GM10266 (cell line): ENCODE results near the gene EFNA1.

Experiments used
- DNase-seq: peaks from one replicate; pipeline ENCODE4 v3.0.0; 2012; ENCODE audit errors: extremely low spot score
- CTCF ChIP-seq: IDR thresholded peaks from 2 replicates; pipeline ENCODE4 v1.5.1; 2012; ENCODE audit warnings: mild to moderate bottlenecking, low read depth; ENCODE audit not compliant: control insufficient read depth, insufficient read depth; ENCODE audit errors: missing control alignments

Gene EFNA1

DNA sequence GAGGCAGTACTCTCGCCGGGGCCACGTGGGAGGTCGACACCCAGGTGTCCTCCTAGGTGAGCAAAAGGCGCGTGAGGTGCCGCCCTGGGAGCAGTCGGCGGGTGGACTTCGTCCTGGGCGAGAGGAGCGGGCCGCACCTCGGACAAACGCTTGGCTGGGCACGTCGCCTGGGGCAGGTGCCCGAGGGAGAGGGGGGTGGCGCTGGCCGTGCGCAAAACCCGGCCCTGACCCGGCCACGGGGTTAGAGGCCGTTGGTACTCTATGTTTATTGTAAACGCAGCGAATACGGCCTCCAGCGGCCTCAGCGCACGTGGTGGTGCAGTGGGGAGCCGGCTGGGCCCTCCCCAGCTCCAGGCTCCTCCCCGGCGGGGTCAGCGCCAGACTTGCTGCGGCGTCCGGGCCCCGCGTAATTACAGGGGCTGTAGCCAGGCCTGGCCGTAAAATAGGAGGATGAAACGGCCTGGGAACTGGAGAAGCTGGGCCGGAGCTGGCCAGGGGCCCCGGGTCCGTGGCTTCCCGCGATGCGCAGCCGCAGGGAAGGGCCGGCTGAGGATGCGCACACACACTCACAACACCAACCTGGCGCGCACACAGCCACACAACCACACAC, 1.6 kb upstream of the EFNA1 start:
- no peak for DNase-seq
- no peak for TF ChIP-seq CTCF

DNA sequence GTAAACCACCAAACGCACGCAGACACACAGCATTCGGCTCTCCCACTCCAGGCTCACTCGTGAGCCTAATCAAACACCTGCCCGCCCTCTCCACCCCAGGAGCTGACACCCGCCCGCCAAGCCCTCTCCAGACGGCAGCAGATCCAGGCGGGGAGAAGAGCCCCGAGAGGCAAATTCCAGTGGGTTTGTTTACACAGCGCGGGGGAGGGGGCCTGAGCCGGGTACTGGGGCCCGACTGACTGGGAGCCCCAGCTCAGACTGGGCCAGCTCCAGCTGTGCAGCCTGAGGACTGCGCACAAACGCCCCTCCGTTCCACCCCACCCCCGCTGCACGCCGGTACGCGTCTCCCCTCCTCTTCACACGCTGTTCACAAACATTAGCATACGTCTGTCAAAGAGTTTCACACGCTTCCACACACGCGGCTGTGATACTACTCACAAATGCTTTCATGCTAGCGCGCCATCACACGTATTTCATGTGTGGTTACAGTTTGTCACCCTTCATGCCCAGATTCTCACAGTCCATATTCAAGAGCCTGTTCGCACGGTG, 1.0 kb upstream of the EFNA1 start:
- no peak for TF ChIP-seq CTCF
- DNase-seq = no peak

DNA sequence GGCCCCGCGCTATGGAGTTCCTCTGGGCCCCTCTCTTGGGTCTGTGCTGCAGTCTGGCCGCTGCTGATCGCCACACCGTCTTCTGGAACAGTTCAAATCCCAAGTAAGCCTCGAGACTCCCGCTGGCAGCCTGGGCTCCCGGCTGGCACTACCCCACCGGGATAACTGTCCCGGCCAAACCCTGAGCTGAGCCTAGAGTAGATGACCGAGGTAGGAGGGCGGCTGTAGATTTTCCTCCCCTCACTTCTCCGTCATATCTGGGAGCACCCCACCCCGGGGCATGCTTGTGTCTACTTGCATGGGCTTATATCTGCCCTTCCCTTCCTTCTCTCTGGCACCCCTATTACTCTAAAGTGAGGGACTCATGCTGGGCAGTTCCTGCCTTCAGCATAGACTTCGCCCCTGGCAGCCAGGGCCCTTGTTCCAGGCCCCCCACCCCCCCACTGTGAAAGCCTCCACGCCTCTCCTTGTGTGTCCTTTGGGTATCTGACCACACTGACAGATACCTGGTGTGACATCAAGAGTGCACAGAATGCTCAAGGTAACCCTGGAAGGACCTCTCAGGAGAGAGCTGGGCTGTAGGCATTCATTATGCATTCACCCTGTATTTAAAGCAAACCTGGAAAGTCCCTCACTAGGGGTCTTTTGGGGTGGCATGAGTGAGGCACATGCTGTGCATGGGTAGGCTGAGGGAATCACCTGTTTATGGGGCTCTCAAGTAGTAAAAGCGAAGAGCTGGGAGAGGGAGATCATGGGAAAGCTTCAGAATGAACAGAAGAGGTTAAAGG, 485 bp downstream of the EFNA1 start:
- no peak for DNase-seq
- TF ChIP-seq CTCF = no peak

- DNase-seq = no peak
- TF ChIP-seq CTCF = no peak
Observed at GRCh38 chr1:155128755-155129473, 1.2 kb downstream of the EFNA1 start.

- no peak for TF ChIP-seq CTCF
- DNase-seq = no peak
Observed at GRCh38 chr1:155130272-155131006, 2.8 kb downstream of the EFNA1 start.

GRCh38 chr1:155131285-155131684, 3.6 kb downstream of the EFNA1 start:
- no peak for TF ChIP-seq CTCF
- DNase-seq = no peak
